ENCODE measurements around the gene IREB2.
"Not testable (repeated sequence)": the region's sequence is repeated elsewhere in the genome, so short reads cannot be mapped to it uniquely, and the experiment has no call there.

Gene IREB2

DNA sequence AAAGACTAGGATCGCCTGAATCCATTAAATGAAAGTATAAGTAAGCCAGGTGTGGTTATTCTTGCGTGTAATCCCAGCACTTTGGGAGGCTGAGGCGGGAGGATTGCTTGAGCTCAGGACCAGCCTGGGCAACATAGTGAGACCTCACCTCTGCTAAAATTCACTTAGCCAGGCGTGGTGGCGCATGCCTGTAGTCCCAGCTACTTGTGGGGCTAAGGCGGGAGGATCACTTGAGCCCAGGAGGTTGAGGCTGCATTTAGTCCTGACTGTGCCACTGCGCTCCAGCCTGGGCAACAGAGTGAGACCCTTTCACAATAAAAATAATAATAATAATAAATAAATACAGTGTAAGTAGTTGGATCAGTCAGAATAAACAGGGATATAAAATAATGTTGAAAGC, 43.9 kb downstream of the IREB2 start:
- DNase-seq, result no peak

DNA sequence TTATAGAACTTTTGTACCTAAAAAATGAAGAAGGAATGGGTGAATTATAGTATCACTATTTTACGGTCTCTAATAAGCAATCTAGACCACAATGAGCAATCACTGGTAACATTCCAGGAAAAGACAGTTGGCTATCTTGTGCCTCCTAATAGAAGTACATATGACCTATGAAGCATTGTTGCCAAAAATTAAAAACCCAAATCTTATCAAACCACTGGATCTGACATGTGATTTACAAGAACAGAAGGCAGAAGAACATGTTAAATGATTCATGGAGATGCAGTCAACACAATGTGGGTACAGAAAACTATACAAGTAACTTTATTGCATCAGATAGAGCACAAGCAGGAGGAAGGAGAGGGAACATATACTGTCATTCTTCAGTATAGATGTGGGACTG, 54.9 kb downstream of the IREB2 start:
- no peak for DNase-seq

DNA sequence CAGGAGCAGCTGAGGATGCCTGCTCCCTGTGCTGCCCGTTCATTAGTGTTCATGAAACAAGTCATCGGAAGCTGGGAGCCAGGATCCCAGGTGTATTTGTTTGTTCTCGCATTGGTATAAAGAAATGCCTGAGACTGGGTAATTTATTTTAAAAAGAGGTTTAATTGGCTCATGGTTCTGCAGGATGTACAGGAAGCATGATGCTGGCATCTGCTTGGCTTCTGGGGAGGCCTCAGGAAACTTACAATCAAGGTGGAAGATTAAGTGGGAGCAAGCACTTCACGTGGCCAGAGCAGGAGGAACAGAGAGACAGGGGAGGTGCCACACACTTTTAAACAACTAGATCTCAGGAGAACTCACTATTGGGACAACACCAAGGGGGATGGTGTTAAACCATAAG, 63.8 kb downstream of the IREB2 start:
- no peak for DNase-seq

DNA sequence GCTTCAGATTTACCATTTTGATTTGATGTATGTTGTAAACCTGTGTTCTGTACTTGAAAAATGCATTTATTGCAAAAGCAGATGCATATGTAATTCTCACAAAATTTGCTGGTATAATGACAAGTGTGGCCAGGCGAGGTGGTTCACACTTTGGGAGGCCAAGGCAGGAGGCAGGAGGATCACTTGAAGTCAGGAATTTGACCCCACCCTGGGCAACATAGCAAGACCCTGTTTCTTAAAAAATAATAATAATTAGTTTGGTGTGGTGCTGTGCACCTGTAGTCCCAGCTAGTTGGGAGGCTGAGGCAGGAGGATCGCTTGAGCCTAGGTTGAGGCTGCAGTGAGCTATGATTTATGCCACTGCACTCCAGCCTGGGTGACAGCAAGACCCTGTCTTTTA, 64.6 kb downstream of the IREB2 start:
- DNase-seq, result no peak

DNA sequence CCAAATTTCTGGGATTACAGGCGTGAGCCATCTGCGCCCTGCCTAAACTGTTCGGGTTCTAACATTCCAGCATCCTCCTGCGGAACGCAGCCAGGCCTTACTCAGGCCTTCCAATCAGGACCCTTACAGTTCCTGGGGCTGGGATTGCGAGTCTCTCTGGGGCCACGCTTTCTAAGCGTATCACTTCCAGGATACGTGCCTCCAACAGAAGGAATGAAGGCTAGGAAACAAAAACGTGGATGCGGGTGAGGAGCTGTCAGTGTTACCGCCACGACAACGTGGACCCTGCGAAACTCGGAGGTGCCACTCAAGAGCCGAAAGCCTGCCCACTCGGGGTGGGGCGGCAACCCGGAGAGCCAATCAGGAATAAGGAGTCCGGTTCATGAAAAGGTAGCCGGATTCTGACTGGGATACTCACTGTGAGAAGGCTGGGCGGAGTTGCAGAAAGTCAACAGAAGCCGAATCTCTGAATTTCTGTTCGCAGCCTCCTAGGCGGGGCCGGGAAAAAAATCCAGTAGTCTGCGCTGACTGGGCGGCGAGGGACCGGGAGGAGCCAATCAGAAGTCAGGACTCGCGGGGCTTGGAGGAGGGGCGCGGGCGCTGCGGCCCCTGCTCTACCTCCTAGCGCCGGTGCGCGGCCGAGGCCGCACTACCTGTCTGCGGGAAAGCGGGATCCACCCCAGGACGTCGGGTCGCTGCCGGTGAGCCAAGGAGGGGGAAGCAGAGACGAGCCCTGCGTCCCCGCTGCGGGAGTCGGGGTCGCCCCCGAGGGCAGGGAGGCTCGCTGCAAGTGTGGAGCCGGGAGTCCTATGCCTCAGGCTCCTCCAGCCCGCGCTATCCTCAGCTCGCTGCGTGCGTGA, 69.2 kb downstream of the IREB2 start, which contains the start of gene HYKK:
TSS of gene HYKK (plus strand) at position 607 of the 860 bp plus-strand sequence. CDS start 5,512 bp downstream, outside the sequence.
- peak; percentile 93 for DNase-seq

DNA sequence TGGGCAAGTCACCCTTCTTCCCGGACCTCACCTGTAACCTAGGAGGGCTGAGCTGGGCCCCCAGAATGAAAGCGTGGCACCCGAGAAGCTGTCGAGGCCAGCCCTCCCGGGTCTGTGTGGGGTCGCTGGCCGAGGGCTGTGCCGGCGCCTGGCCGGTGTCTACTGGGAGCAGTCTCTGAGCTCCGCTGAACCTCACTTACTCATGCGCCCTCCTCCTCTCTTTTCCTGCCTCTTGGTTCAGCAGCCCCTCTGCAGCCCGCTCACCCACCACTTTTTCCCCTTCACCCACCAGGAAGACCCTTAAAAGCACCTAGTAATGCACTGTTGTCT, 69.8 kb downstream of the IREB2 start:
- DNase-seq, result no peak

DNA sequence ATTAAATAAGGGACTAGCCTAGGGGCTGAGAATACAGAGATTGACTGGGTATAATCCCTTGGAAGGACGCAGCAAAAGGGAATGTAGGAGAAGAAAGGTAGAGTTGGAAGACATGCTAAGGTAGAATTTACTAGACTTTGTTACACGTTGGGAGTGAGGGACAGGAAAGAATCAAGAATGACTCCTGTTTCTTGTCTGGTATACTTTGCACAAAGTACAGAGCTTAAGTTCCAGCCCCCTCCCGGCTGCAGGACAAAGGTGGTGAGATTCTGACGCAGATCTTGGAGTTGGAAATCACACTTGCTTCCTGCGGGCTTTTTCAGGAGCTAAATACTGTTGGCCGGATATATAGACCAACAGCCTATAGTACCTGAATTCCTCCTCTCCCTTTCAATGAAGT, 70.3 kb downstream of the IREB2 start:
- no peak for DNase-seq

DNA sequence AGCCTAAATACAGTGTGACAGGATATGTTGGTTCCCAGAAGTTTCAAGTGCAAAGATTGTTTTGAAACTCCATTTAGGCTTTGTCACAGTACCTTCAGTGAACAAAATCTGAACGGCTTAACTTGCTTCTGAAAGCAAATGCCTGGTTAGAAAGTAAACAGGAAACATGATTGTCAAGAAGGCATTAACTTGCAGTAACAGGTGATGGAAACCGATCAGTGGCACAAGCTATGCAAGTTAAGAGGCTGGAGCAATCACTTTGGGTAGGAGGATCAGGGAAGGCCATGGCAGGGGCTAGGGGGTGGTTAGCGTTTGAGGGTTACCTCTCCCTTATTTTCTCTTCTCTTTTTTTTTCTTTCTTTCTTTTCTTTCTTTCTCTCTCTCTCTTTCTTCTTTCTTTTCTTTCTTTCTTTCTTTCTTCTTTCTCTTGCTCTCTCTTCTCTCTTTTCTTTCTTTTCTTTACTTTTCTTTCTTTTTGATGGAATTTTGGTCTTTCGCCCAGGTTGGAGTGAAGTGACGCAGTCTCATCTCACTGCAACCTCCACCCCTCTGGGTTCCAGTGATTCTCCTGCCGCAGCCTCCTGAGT, 71.8 kb downstream of the IREB2 start:
- no peak for DNase-seq

DNA sequence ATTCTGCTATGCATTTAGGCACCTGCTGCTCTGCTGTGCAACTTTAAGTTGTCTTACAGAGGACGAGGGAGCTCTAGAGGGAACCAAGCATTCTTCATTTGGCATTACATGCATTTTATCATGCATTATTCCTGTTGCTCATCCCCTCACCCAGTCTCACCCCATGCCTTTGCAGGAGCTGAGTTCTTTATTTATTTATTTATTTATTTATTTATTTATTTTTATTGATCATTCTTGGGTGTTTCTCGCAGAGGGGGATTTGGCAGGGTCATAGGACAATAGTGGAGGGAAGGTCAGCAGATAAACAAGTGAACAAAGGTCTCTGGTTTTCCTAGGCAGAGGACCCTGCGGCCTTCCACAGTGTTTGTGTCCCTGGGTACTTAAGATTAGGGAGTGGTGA, 82.0 kb downstream of the IREB2 start:
- not testable (repeated sequence) for DNase-seq

DNA sequence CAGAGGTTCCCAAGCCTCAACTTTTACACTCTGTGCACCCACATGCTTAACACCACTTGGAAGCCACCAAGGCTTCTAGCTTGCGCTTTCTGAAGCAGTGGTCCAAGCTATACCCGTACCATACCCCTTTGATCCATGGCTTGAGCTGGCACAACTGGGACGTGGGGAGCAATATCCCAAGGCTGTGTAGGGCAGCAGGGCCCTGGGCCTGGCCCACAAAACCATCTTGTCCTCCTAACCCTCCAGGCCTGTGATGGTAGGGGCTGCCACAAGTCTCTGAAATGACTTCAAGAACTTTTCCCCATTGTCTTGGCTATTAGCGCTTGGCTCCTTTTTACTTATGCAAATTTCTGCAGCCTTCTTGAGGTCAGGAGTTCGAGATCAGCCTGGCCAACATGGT, 86.2 kb downstream of the IREB2 start:
- DNase-seq, result no peak

DNA sequence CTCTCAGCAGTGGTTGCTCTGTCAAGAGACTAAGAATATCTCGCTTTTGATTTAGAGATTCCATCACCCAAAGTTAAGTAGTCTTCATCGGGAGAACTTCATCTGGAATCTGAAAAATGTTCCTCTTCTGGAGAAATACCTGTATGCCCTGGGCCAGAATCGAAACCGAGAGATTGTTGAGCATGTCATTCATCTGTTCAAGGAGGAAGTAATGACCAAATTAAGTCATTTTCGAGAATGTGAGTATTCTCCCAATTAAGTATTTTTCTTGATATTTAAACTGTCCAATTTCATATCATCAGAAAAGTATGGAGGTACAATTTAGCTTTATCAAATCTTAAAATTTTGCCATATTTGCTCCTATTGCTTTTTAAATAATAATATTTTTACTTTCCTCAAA, 89.3 kb downstream of the IREB2 start:
- DNase-seq, result no peak

DNA sequence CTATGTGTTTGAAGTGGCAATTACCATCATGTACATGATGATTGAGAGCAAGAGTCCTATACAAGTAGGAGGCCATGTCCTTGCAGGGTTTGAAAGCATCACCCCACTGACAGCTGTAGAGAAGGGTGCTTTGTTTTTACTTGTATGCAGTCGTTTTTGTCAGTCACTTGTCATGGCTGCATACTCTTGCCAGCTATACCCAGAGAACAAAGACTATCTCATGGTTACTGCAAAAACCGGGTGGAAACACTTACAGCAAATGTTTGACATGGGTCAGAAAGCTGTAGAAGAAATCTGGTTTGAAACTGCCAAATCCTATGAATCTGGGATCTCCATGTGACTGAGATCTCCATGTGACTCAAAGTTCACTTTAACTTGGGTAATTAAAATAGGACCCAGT, 95.3 kb downstream of the IREB2 start:
- no peak for DNase-seq

DNA sequence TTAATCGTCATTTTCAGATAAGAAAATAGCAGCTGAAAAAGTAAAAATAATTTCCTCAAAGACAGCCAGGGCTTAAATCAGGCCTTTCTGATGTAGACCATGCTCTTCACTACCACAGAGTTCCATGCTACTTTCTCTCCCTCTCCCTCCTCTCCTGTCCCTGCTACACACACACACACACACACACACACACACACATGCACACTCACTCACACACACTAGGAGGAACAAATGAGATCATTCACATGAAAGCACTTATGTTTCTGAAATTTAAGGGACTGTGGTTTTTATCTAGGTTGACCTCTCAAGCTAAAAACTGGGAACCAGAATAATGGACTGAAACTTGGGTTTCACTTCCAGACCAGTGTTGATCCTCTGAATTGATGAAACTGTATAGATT, 98.1 kb downstream of the IREB2 start:
- DNase-seq, result no peak

DNA sequence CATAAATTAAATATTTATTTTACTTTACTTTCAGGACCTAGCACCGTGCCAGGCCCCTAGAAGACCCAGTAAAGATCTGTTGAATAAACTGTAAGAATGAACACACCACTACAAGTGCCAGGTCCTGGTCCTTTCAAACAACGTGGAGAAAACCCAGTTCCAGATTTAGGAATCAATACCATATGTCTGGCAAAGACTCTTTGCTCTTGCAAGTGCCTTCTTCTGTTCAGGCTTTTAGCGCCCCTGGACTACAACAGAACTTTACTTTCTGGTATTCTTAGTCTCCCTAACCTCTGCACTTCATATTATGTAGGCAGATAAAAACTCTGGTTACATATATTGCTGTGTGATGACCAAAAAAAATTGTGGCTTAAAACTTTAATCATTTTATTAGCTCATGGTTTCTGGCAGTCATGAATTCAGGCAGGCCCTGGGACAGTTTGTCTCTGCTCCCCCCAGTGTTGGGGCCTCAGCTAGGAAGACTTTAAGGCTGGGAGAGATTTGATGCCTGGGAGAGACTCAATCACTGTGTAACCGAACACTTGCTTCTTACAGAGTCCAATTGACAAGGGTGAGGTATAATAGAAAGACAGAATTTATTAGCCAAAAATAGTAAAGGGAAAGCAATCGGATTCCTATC, 99.4 kb downstream of the IREB2 start:
- no peak for DNase-seq

DNA sequence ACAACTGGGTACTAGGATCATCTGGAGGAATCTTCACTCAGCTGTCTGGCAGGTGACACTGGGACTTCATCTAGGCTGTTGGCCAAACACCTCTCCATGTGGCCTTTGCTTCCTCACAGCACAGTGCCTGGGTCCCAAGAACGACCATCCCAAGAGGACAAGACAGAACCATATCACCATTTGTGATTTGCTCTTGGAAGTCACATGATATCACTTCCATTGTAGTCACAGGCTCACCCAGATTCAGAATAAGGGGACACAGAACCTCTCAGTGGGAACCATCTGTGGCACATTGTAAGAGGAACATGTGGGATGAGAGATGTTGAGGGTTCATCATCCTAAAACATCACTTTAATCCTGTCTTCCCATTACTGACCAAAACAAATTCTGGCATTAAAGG, 100.3 kb downstream of the IREB2 start:
- DNase-seq, result no peak

DNA sequence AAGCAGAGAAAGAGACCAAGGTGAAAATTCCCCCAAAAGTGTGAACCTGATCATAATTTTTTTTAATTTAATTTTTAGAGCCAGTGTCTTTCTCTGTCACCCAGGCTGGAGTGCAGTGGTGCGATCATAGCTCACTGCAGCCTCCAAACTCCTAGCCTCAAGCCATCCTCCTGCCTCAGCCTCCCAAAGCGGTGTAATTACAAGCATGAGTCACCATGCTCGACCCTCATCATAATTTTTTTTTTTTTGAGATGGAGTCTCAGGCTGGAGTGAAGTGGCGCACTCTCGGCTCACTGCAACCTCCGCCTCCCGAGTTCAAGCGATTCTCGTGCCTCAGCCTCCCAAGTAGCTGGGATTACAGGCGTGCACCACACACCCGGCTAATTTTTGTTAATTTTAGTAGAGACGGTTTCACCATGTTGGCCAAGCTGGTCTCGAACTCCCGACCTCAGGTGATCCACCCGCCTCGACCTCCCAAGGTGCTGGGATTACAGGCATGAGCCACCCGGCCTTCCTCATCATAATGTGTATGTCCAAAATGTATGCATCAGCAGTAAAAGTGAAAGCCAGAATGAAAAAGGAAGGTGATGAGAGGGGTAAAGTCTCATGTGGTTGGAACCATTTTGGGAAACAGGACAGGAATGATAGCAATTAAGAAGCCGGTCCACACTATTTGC, 101.6 kb downstream of the IREB2 start:
- DNase-seq, result not testable (repeated sequence)

DNA sequence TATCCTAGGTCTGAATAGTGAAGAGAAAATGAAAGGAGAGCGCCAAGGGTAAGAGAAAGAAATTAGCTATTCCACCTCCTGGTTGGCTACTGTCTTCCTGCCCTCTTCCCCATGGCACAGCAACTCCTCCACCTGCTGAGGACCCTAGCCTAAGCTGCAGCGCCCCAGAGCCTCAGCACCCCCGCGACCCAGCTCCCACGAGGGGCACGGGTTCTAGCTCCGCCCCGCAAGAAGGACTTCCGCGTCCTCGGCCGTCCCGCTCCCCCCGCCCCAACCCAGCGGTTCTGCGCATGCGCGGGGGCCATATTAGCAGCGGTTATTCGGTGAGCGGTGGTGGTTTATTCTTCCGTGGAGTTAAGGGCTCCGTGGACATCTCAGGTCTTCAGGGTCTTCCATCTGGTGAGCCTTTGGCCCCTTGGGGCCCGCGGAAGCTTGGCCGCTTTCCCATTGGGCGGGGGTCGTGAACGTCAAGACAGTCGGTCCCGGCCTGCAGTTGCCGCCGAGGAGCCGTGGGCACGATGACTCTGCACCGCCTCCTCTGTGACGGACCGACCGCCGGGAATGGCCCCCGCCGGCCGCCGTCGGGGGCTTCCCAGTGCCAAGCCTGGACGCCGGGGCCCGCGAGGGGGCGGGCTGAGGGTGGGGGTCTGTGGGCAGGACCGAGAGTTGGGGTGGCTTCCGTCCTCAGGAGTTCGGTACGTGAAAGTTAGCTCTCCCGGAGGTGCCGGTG, 102.3 kb downstream of the IREB2 start, which contains the start of gene PSMA4:
TSS of gene PSMA4 (plus strand) at position 304 of the 730 bp plus-strand sequence. CDS start 1,484 bp downstream, outside the sequence.
- DNase-seq, result peak; percentile 79

DNA sequence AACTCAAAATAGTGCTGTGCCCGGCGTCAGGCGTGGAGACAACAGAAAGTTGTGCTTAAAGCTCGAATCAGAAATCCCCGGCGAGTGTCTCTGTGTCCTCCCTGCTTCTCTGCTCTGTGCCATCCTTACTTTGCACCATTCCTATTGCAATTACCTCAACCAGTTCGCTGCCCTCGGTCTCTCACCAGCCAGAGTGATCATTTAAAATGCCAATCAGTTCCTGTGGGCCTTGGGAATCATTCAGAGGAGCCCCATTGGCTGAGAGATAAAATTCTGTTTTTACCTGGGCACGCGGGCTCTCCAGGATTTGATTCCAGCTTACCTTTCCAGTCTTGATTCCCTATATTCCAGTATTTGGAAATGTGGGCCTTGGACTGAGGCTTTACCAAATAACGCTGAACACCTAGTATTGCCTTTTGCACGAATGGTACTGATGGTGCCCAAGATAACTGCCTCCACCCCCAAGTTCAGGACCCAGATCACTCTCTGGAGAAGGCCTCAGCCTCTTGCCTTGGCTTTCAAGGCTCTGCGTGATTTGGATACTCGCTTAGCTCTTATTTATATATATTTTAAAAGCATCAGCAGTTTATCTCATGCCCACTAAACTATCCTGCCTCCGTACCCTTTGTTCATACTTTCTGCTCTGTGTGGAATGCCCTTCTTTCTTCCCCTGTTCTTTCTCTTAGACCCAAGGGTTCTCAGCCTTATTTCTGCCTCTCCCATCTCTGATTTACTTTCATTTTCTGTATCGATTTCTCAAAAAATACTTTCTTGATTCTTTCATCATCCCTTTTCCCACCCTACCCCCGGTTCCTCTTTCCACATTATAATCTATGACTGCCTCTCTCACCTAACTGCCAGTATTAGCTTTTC, 103.1 kb downstream of the IREB2 start:
- DNase-seq, result no peak

DNA sequence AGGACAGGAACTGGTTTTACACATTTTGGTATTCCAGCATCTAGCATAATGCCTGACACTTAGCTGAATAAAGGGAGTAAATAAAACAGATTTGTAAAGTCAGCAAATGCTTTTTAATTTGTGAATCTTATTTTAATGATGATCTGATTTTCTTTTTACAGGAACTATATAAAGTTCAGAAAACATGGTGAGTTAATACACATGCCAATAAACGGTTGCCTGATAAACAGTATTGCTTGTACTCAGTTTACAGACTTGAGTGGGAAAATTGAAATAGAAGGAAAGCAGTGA, 103.7 kb downstream of the IREB2 start:
- DNase-seq, result no peak

DNA sequence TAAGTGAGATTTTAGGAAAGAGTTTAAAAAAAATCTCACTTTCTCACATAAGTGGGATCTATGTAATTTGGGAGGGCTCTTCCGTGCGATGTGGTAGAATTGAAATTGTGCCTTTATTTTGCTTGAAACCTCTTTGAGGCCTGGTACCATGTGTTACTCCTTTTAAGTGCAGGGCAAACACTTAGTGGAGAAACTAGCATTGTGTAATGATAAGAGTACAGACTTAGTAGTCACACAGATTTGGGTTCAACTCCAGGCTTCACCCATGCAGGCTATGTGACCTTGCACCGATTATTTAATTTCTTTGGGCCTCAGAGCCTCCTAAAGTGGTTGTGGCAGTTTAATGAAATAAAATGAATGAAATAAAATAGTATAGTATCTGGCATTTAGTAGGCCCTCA, 104.6 kb downstream of the IREB2 start:
- no peak for DNase-seq

DNA sequence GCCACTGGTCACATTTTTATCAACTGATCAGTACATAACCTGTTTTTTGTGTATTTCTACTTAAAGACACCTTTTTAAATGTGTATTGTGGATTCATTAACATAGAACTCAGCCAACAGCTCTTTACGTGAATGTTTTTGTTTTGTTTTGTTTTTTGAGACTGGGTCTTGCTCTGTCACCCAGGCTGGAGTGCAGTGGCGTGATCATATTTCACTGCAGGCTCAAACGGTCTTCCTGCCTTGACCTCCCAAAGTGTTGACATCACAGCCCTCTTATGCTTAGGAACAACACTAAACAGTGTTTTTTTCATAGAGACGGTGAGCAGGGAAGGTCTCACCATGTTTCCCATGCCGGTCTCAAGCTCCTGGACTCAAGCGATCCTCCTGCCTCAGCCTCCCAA, 112.2 kb downstream of the IREB2 start:
- DNase-seq, result no peak

DNA sequence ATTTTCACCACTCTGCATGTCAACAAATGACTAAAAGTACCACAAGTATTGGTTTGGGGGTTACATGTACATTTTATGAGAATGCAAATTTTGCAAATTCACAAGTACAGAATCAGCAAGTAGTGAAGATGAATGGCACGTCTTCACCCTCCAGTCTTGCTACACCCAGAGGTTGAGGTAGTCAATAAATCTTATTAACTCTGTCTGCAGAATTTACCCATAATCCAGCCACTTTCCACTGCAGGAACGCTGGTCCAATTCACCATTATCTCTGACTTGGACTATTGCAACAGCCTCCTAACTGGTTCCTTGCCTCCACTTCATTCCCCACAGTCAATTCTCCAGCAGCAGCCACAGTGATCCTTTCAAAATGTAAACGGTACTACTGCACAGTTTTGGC, 112.8 kb downstream of the IREB2 start:
- no peak for DNase-seq

All from NCI-H2227 treated with DMSO at 0.1 percent for 48 hours (cell line).